NCI-H82 treated with DMSO at 0.1 percent for 48 hours (cell line): Measurements from ENCODE around the gene CASK.

Source experiments
- DNase-seq: peaks from one replicate; lab custom pipeline; 2025; ENCODE audit not compliant: unreplicated experiment; lab: John Stamatoyannopoulos, UW

Gene CASK, protein sequence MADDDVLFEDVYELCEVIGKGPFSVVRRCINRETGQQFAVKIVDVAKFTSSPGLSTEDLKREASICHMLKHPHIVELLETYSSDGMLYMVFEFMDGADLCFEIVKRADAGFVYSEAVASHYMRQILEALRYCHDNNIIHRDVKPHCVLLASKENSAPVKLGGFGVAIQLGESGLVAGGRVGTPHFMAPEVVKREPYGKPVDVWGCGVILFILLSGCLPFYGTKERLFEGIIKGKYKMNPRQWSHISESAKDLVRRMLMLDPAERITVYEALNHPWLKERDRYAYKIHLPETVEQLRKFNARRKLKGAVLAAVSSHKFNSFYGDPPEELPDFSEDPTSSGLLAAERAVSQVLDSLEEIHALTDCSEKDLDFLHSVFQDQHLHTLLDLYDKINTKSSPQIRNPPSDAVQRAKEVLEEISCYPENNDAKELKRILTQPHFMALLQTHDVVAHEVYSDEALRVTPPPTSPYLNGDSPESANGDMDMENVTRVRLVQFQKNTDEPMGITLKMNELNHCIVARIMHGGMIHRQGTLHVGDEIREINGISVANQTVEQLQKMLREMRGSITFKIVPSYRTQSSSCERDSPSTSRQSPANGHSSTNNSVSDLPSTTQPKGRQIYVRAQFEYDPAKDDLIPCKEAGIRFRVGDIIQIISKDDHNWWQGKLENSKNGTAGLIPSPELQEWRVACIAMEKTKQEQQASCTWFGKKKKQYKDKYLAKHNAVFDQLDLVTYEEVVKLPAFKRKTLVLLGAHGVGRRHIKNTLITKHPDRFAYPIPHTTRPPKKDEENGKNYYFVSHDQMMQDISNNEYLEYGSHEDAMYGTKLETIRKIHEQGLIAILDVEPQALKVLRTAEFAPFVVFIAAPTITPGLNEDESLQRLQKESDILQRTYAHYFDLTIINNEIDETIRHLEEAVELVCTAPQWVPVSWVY

DNA sequence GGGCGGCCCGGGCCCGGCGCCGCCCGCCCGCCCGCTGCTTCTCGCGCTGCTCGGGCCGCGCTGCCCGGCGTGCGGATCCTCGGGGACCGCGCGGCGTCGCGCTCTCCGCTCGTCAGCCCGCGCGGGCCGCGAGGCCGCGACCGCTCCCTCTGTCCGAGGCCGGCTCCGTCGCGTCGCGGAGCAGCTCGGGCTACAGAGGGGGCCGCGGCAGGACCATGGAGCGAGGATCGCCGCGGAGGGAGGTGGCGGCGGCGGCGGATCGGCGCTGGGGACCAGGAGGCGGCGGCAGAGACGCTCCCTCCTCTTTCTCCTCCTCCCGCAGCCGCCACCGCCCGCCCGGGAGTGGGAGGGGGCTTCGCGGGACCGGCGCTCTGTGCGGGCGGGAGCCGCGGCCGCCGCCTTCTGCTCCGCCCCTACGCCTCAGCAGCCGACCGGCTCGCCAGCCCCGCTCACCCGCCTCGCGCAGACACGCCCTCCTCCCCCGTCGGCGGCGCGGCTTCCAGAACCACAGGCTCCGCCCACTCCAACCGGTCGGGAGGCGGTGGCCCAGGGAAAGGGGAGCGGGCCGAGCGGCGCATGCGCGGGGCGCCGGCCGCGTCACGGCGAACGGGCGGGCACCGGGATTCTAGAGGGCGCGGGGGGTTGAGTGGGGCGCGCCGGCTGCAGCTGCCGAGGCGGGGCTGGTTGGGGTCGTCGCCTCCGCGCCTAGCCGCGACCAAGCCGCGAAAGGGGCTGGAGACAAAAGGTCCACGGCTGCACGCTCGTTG lies at the start of gene CASK:
Gene CASK (minus strand): TSS at position 344 of the 767 bp plus-strand sequence. CDS start 566 bp downstream, outside the sequence.
- DNase-seq, result peak; percentile 77

DNA sequence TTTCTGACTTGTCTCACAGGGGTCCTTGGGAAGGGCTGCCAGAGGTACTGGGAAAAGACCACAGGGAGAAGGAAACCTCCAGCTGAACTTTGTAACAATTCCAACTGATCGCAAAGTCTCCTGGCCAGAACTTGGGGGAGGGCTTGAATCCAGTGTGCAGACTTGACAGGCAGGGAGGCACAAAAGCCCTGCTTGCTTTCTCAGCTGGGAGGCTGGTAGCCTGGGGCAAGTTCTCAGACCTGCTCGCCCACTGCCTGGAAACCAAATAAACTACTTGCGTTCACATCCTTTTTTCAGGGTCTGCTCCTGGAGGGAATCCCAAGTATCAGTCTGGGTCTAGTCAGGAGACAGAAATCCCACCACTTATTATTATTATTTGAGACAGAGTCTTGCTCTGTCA lies 48.0 kb upstream of the CASK start:
- no peak for DNase-seq

DNA sequence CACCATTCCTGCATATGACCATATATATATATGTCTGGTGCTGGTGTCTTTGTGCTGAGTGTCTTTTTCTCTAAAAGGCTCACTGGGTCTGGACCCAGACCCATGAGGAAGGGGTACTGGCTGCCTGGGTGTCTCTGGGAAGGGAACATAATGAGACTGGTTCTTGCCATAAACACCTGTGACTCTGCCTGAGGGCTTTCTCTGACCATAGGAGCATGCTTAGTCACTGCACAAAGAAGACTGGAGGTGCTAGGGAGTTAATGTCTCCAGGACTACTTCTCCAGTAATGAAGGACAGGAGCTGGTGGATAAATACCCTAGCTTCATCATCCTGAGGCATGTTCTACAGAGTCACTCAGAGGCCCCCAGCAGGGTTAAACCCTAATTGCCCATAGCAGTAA lies 47.1 kb upstream of the CASK start:
- no peak for DNase-seq

DNA sequence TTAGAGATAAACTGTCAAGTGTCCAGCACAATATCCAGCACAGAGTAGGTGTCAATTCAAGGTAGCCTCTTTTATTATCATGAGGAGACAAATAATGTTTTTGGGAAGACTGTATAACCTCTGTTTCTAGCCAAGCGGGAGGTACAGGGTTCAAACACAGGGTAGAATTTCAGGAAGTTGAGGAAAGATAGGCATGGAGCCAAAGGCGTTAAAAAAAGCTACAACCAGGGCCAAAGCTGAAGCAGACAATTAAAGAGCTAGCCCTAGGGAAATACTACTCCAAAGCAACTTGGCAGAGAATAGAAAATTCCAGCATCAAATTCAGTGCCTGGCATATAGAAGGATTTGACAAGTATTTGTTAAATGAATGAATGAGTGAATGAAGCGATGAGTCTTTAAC lies 40.0 kb upstream of the CASK start:
- DNase-seq, result no peak

DNA sequence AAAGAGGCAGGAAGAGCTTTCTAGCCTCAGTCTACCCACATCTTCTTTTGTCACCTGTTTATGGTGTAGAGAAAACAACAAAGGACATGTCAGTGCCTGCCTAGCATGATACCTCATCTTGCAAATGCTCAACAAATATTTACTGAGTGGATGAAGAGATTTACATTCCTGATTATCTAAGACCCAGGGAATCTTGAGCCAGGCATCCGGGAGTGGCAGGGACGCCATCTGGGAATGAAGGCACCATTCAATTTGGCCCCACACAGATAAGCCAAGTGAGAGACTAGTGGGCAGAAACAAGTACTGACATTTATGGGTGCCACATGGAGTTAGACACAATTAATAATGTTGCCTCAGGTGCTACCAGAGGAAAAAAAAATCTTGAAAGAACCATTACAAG lies 36.8 kb upstream of the CASK start:
- DNase-seq, result peak; percentile 39

DNA sequence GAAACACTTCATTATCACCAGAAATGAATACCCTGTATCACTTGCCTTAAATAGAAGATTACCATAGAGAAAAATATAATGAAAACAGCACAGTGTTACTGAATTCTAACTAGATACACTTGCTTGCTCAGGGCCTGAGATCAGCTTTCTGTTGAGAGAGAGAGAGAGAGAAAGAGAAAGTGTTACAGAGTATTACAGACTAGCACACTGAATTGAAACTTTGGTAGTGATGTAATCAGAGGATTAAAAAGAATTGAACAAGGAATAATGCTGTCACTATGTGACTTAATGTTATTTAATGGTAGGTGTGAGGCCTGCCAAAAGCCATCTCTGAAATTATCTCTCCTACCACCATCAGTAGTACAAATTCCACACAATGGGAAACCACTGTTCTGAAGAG lies 35.5 kb upstream of the CASK start:
- no peak for DNase-seq

DNA sequence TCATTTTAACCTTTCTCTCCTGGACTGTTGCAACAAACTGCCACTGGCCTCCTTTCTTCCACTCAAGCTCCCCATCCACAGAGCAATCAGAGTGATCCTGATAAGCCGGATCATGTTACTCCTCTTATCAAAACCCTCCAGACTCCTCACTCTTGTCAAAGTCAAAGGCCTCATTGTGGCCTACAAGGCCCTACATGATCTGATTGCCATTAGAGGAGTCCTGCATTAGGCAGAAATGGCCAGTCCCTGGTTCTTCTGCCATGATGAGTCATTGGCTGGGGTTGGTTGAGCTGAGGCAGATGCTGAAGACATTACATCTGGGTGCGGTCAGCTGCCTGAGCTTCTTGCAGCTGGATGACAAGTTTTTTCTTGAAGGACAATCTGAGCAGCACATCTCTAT lies 32.7 kb upstream of the CASK start:
- no peak for DNase-seq

DNA sequence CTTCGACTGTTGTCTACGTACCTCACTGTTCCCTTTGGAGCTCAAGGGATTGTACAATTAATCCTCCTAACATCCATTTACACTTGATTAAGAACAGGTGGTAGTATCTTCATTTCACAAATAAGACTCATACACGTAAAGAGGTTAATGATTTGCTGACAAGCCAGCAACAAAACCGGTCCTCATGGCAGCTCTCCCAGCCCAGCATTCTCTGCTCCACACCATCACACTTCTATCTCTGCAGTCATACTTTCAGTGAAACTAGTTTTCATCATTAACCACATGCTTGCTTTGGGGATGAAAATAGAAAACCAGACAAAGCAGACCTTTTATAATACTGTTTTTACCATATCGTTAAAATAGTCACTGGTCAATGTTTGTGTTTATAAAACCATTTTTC lies 28.7 kb upstream of the CASK start:
- DNase-seq, result peak; percentile 92

DNA sequence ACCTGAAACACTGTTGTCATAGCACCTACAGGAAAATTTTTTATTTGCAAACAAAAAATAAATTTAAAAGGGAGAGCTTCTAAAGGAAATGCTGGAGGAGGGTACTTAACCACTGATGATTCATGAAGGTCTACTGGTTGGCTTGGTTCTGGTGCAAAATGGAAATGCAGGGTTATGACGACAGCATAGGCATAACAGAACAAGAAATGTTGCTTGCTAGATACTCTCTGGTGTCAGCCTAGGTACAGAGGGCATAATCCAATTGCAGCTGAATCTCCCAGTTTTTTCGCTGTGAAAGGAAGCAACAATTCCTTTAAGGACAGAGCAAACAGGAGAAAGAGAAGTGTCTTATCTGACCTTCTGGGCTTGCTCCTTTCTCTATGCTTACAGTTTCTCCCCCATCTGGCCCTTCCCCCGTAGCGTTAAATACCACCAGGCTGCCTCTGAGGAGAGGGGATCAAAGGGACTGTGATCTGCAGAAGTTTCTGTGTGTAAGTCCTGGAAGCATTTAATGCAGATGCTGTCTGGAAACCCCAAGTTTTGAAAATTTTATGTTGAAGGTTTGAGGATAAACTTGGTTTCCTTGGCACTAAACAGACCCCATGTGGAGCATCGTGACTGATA lies 23.7 kb upstream of the CASK start:
- peak; percentile 48 for DNase-seq

DNA sequence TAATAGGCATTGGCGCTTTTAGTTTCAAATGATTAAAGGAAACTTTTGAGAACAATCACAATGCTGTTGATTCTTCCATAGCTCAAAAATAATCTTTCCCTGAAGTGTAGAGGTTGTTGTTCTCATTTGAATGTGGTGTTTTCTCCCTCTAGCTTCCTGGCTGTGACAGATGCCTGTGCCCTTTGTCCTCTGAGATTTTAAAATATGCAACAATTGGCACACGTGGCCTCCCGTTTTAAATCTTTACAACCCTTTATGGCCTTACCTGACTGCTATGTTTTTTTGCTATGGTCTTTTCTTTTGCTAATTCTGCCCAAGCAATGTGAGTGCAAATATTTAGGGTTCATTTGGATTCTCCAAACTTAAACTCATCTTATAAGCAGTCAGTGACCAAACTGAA lies 22.9 kb upstream of the CASK start:
- no peak for DNase-seq

DNA sequence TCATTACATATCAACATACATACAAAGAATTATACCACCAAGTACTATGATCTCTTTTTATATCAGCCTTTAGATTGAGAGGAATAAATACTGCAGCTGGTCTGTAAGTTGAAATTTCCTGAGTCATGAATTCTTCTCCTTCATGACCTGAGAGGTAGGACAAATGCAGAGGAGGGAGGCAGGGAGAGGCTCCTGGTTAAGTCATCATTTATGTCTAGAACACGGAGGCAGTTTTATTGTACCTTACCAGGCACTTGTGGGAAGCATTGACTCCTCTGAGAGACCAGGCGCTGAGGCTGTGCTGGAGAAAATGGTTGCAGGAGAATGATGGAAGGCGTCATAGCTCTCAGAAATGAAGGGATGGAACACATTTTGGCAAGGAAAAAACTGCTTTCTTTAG lies 12.5 kb upstream of the CASK start:
- no peak for DNase-seq

DNA sequence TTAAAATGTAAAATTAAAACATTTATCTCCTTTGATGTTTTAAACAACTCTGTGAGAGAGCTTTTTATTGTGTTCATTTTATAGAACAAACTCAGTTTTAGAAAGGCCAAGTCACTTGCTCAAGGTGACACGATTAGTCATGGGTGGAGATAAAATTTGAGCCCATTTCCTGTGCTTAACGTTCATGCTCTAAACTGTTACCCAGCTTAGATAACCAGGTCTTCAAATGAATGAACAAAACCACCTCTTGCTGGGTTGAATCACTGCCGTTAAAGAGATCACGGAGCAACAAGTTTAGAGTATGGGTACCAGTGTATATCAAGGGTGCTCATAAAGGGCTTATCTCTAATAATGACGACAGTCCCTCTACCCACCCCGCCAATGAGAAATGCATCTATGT lies 10.2 kb upstream of the CASK start:
- no peak for DNase-seq

DNA sequence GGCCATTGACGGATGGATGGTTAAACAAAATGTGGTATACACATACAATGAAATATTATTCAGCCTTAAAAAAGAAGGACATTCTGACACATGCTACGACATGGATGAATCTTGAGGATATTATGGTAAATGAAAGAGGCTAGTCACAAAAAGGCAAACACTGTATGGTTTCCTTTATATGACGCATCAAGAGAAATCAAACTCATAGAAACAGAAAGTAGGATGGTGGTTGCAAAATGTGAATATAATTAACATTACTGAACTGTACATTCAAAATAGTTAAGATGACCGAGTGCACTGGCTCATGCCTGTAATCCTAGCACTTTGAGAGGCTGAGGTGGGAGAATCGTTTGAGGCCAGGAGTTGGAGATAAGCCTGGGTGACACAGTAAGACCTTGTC lies 9.5 kb upstream of the CASK start:
- no peak for DNase-seq

DNA sequence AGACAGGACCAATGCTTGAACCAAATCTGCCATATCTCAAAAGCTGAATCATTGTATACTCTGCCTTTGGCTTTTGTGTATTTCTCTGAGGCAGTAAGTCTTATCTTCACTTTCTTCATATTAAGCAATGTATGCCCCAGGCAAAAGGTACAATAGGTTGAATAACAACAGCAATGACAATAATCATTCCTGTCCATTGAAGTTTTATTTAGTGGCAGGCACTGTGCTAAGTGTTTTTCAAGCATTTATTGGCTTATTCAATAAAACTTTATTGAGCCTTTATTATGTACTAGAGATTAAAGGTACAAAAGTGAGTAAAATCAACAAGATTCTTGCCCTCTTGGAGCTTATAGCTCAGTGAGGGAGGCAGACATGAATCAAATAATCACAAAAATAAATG lies 8.2 kb upstream of the CASK start:
- DNase-seq, result no peak

DNA sequence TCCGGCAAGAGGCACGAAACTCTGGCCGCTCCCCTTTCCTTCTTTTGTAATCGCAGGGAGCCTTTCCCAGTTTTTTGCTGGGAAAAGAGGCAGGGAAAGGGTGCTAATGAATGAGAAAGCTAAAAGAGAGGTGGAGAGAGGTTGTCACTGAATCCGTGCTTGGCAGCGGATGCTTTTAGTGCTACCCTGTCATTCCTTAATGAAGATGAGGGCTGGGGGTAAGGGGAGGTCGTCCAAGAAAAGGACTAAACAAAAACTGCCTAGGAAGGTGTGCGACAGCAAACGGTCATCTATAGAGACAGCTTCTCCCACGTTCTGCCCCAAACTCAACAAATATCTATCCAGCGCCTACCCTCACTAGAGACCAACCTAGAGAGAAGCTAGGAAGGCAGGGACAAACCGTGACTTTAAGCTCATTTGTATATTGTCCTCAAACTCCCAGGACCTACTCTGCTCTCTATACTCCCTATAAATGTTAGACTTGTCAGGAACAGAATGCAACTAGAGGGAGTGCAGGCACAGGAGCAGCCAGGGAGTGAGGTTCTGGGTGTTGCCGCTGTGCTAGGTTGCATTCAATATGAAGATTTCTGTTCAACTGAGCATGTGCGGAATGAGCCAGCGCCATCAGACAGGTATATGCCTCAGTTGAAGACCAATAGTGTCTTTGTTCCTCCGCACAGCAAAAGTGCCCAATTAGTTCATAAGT lies 777 bp upstream of the CASK start:
- peak; percentile 33 for DNase-seq

DNA sequence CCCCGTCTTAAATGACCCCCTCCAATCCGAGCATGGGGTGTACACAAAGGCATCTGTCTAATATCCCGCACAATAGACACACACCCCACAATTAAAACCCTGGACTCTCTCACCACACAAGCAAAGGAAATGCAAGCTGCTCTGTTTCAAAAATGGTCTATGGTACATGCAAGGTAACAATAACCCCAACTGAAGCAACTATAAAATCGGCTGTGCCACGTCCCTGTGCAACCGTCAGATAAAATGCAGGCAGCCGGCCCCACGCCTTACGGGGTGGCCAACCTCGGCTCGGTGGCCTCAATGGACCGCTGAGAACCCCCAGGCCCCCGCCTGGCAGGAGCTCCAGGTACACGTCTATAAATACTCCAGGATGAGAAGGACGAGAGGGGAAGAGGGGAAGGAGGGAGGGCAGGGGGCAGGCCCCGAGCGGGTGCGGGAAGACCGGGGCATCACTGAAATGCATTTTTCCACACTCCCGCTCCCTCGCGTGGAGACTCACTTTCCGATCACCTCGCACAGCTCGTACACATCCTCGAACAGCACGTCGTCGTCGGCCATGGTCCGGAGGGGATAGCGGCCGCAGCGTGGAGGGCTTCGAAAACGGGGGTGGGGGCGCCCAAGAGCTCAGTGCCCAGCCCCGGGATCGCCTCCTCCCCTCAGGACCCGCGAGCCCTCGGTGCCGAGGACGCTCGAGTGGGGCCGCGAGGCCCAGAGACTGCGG lies 763 bp downstream of the CASK start:
- peak; percentile 20 for DNase-seq

DNA sequence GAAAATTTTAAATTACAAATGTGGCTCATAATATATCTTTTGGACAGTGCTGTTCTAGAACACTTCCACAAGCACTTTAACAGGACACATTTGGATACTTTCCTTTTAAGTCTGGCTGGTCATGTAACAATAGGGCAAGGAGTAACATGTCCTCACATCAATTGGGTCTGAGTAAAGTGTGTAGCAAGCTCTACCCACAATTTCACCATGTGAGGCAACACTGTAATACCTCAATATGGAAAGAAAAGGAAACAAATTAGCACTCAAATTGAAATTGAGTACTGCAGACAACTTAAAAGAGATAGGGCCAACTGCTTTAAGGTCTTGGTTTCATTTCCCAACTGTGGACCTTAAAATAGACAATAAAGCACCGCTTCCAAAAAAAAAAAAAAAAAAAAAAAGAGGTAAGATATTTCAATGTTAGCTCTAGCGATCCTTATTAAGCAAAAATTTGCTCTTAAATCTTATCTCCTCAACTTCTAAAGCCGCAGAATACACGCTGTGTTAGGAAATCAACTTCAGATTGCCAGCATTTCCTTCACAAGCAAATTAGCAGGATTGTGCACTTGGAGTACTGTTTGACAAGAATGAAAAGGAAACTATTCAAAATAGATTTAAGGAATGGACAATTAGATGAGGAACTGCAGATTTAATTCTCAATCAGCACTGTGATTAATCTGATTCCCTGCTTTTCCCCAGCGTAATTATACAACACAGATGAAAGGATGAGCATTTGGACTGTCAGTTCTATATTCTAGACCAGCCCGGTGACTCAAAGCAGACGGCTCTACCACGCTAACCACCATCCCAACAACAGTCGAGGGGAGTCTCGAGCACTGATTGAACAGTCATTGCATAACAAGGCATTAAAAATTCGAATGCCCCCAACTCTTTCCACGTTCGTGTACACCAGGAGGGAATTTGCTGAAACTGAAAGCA lies 1.6 kb downstream of the CASK start:
- no peak for DNase-seq

DNA sequence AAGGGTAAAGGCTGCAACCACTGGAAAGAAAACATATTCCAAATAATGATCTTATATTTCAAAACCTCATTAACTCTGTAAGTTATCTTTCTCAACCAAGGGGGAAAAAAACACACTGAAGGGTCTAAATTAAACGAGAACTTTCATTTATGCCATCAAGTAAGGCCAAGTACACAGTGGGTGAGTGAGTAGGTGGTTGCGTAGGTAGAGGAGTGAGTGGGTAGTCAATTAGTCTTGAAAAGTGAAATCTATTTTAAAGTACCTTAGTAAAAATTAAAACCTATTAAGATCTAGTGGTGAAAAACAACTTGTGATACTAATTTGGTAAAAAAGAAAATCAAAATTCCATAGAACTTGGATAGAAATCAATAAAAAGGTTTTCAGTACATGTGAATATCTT lies 3.5 kb downstream of the CASK start:
- no peak for DNase-seq

DNA sequence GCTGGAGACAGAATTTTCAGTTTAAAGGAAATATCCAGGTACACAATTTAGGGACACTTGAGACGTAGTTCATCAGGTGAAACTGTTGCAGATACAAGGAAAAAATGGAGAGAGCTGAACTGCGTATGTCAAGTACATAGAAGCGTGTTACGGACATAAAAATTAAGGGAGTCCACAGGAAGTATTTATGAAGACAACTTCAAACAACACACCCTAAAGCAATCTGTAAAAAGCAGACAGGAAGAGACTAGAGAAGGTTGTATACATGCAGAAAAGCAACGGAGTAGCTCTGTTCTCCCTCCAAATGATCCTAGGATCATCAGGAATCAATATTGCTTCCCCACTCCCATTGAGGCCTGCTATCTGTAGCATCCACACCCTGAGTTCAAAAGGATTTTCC lies 5.8 kb downstream of the CASK start:
- DNase-seq, result no peak
